Measurements from ENCODE around the gene WDR1. TPM values are rescaled to one million over a fixed set of nuclear protein-coding genes. Genes with fewer than 3 reads are reported as not detected.

WDR1 gene
- total RNA-seq, 1 experiment from 2014 or later = 367 TPM

GRCh38 chr4:10066670-10067651 lies 49.6 kb downstream of the WDR1 start:
- Histone ChIP-seq H3K9me3 (ENCODE audit: control insufficient read depth, low read depth, low read length) (no peaks in the 10 kb centered on the region), H3K27ac (ENCODE audit: insufficient read length, low read depth, low read length) (no peak overlapping the region), H3K14ac (ENCODE audit: insufficient read depth, low read length) (no peak overlapping the region), H3K18ac (ENCODE audit: insufficient read length, low read depth, low read length) (no peak overlapping the region), H3K23me2 (ENCODE audit: insufficient read length, low read depth, low read length, poor library complexity, severe bottlenecking) (no peaks in the 10 kb centered on the region), H3K56ac (ENCODE audit: insufficient read length, low read depth, low read length) (no peak overlapping the region), H2BK120ac (ENCODE audit: low read depth, low read length, poor library complexity, severe bottlenecking) (no peak overlapping the region), H4K8ac (replicated peaks; ENCODE audit: insufficient read length, low read depth, low read length) (no peak overlapping the region), H3K27me3 (ENCODE audit: insufficient read depth, low read length) (no peaks in the 10 kb centered on the region), H3K79me1 (ENCODE audit: insufficient read depth, low read depth, low read length, poor library complexity, severe bottlenecking) (no peaks in the 10 kb centered on the region), H2AK5ac (ENCODE audit: insufficient read length, low read length) (no peak overlapping the region), H2BK5ac (ENCODE audit: insufficient read length, low read length) (no peak overlapping the region), H3T11ph (ENCODE audit: low read length) (no peak overlapping the region), H3K23ac (ENCODE audit: insufficient read length, low read depth, low read length) (no peak overlapping the region), H2AFZ (ENCODE audit: low read length) (no peak overlapping the region), H3K9ac (ENCODE audit: extremely low read depth, insufficient read length, low read length) (no peak overlapping the region), H2BK12ac (ENCODE audit: insufficient read length, low read depth, low read length) (no peak overlapping the region), H4K91ac (ENCODE audit: insufficient read length, low read depth, low read length) (no peak overlapping the region), H3K4me2 (ENCODE audit: insufficient read depth, insufficient read length, low read length) (no peak overlapping the region), H4K20me1 (ENCODE audit: control insufficient read depth, insufficient read depth, insufficient read length) (no peaks in the 10 kb centered on the region), H3K79me2 (ENCODE audit: insufficient read depth, low read length) (no peaks in the 10 kb centered on the region), H3K4me1 (ENCODE audit: insufficient read depth, low read length) (no peaks in the 10 kb centered on the region; the same call in 1 of the 2 replicates), H2BK15ac (ENCODE audit: low read depth, low read length) (no peak overlapping the region), H4K5ac (ENCODE audit: insufficient read length, low read depth, low read length) (no peak overlapping the region), H2BK20ac (ENCODE audit: low read depth, low read length, poor library complexity, severe bottlenecking) (no peak overlapping the region), H3K4ac (ENCODE audit: low read depth, low read length) (no peak overlapping the region)
- WGBS (ENCODE audit: extremely low coverage, insufficient read length, low lambda C conversion rate) = no CpG with 5 or more reads among the region's 15 CpGs
- Mint-ChIP-seq H3K27ac (peak overlapping the region in 1 of 3 experiments; percentile 5; a peak in 1 of 7 replicates), H3K27me3 (ENCODE audit: low read depth) (no peaks in the 10 kb centered on the region), H3K4me3 (no peak overlapping the region), H3K4me1 (peaks cover 15 to 28% of the 10 kb centered on the region in 2 experiments), H3K36me3 (ENCODE audit: insufficient read depth in 1 of 3, low read depth in 3 of 3) (peaks cover 2 to 18% (median 6%) of the 10 kb centered on the region in 3 experiments; a peak in 2 of 7 replicates), H3K9me3 (no peaks in the 10 kb centered on the region)
- TF ChIP-seq CTCF (conservative IDR thresholded peaks at IDR 0.05) = no peak
- DNase-seq = peak; percentile 17

Data from H9 (cell line).